ENCODE data around the gene PTPN2.
"Not testable (repeated sequence)": the region's sequence is repeated elsewhere in the genome, so short reads cannot be mapped to it uniquely, and the experiment has no call there.

The PTPN2 gene

DNA sequence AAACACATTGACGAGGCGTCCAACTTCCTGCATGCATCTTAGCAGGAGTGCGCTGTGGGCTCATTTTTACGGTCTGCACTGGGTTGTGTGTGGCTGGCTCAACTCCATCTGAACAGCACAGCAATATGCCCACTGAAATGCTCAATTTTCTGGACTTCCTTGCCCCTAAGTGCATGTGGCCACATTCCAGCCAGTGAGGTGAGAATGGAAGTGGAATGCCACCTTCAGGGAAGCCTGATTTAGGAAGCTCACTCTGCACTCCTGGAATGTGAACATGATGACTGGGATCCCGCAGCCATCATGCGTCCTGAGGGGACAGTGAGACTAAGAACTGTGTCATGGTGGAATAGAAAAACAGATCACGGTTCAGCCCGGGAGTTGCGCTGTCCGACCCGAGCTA lies 105.0 kb downstream of the PTPN2 start:
- TF ChIP-seq, protein P1, sequence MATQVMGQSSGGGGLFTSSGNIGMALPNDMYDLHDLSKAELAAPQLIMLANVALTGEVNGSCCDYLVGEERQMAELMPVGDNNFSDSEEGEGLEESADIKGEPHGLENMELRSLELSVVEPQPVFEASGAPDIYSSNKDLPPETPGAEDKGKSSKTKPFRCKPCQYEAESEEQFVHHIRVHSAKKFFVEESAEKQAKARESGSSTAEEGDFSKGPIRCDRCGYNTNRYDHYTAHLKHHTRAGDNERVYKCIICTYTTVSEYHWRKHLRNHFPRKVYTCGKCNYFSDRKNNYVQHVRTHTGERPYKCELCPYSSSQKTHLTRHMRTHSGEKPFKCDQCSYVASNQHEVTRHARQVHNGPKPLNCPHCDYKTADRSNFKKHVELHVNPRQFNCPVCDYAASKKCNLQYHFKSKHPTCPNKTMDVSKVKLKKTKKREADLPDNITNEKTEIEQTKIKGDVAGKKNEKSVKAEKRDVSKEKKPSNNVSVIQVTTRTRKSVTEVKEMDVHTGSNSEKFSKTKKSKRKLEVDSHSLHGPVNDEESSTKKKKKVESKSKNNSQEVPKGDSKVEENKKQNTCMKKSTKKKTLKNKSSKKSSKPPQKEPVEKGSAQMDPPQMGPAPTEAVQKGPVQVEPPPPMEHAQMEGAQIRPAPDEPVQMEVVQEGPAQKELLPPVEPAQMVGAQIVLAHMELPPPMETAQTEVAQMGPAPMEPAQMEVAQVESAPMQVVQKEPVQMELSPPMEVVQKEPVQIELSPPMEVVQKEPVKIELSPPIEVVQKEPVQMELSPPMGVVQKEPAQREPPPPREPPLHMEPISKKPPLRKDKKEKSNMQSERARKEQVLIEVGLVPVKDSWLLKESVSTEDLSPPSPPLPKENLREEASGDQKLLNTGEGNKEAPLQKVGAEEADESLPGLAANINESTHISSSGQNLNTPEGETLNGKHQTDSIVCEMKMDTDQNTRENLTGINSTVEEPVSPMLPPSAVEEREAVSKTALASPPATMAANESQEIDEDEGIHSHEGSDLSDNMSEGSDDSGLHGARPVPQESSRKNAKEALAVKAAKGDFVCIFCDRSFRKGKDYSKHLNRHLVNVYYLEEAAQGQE (IDR thresholded peaks at IDR 0.05; ENCODE audit: insufficient replicate concordance, low read depth) = no peak
- TF ChIP-seq GABPA (IDR thresholded peaks at IDR 0.05; ENCODE audit: low read depth) (no peak), SPI1 (IDR thresholded peaks at IDR 0.05; ENCODE audit: borderline replicate concordance, low read depth) (no peak), POLR2AphosphoS5 (IDR thresholded peaks at IDR 0.05; ENCODE audit: low read depth) (no peak)
- TF ChIP-seq, protein P2, sequence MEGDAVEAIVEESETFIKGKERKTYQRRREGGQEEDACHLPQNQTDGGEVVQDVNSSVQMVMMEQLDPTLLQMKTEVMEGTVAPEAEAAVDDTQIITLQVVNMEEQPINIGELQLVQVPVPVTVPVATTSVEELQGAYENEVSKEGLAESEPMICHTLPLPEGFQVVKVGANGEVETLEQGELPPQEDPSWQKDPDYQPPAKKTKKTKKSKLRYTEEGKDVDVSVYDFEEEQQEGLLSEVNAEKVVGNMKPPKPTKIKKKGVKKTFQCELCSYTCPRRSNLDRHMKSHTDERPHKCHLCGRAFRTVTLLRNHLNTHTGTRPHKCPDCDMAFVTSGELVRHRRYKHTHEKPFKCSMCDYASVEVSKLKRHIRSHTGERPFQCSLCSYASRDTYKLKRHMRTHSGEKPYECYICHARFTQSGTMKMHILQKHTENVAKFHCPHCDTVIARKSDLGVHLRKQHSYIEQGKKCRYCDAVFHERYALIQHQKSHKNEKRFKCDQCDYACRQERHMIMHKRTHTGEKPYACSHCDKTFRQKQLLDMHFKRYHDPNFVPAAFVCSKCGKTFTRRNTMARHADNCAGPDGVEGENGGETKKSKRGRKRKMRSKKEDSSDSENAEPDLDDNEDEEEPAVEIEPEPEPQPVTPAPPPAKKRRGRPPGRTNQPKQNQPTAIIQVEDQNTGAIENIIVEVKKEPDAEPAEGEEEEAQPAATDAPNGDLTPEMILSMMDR (IDR thresholded peaks at IDR 0.05; ENCODE audit: insufficient read depth, low read length) = no peak
- DNase-seq (ENCODE audit: low read depth in 1 of 2, low spot score in 1 of 2) = no peak
- no peak overlapping the region for H3K4me3 ChIP-seq (replicated peaks; ENCODE audit: insufficient read depth, low read length)
- H3K27ac ChIP-seq (replicated peaks) = no peak overlapping the region
- no peaks in the 10 kb centered on the region for H3K27me3 ChIP-seq (ENCODE audit: insufficient read depth, poor library complexity, severe bottlenecking)

DNA sequence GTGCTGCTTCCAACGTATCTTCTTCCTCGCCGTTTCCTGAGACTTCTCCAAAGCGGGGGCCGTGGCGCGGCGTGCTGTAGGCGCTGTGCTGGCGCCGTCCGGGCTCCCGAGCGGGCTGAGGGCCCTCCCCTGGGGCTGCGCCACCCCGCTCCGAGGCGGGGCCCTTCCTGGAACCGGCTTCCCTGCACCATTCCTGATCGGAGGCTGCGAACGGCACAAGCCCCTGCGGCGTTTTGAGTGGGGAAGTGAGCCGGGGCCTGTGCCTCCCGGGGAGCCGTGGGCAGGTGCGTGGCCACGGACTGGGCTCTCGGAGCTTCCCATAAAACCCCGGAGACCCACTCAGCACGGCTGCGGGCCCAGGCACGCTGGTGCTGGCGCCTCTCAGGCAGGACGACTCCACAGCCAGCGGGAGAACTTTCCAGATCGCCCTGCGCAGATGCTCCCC lies 106.5 kb downstream of the PTPN2 start:
- TF ChIP-seq, protein P1 (IDR thresholded peaks at IDR 0.05; ENCODE audit: insufficient replicate concordance, low read depth) = no peak
- TF ChIP-seq POLR2AphosphoS5 (IDR thresholded peaks at IDR 0.05; ENCODE audit: low read depth) (no peak), SPI1 (IDR thresholded peaks at IDR 0.05; ENCODE audit: borderline replicate concordance, low read depth) (no peak), GABPA (IDR thresholded peaks at IDR 0.05; ENCODE audit: low read depth) (no peak)
- TF ChIP-seq, protein P2 (IDR thresholded peaks at IDR 0.05; ENCODE audit: insufficient read depth, low read length) = no peak
- no peak for DNase-seq (ENCODE audit: low read depth in 1 of 2, low spot score in 1 of 2)
- Histone ChIP-seq H3K4me3 (replicated peaks; ENCODE audit: insufficient read depth, low read length) (no peak overlapping the region), H3K27ac (replicated peaks) (no peak overlapping the region), H3K27me3 (ENCODE audit: insufficient read depth, poor library complexity, severe bottlenecking) (no peaks in the 10 kb centered on the region)

DNA sequence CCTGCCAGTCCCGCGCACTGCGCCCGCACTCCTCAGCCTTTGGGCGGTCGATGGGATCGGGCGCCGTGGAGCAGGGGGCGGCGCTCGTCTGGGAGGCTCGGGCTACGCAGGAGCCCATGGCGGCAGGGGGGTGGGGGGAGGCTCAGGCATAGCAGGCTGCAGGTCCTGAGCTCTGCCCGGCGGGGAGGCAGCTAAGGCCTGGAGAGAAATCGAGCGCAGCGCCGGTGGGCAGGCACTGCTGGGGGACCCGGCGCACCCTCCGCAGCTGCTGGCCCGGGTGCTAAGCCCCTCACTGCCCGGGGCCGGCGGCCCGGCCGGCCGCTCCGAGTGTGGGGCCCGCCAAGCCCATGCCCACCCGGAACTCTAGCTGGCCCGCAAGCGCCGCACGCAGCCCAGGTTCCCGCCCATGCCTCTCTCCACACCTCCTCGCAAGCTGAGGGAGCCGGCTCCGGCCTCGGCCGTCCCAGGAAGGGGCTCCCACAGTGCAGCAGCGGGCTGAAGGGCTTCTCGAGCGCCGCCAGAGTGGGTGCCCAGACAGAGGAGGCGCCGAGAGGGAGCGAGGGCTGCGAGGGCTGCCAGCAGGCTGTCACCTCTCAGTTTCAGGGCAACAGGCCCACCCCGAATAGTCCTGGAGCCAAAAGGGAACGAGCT lies 107.1 kb downstream of the PTPN2 start:
- no peak overlapping the region for H3K27ac ChIP-seq (replicated peaks)
- DNase-seq (ENCODE audit: low read depth in 1 of 2, low spot score in 1 of 2) = no peak
- no peak for TF ChIP-seq SPI1 (IDR thresholded peaks at IDR 0.05; ENCODE audit: borderline replicate concordance, low read depth)
- TF ChIP-seq, protein P1 (IDR thresholded peaks at IDR 0.05; ENCODE audit: insufficient replicate concordance, low read depth) = no peak
- no peak for TF ChIP-seq GABPA (IDR thresholded peaks at IDR 0.05; ENCODE audit: low read depth)
- no peak for TF ChIP-seq POLR2AphosphoS5 (IDR thresholded peaks at IDR 0.05; ENCODE audit: low read depth)
- TF ChIP-seq, protein P2 (IDR thresholded peaks at IDR 0.05; ENCODE audit: insufficient read depth, low read length) = no peak
- no peaks in the 10 kb centered on the region for H3K27me3 ChIP-seq (ENCODE audit: insufficient read depth, poor library complexity, severe bottlenecking)
- H3K4me3 ChIP-seq (replicated peaks; ENCODE audit: insufficient read depth, low read length) = no peak overlapping the region

DNA sequence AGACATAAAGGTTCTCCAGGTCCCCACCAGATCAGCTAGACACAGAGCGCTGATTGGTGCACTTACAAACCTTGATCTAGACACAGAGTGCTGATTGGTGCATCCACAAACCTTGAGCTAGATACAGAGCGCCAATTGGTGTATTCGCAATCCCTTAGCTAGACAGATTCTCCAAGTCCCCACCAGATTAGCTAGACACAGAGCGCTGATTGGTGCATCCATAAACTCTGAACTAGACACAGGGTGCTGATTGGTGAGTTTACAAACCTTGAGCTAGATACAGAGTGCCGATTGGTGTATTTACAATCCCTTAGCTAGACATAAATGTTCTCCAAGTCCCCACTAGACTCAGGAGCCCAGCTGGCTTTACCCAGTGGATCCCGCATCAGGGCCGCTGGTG lies 107.6 kb downstream of the PTPN2 start:
- not testable (repeated sequence) for DNase-seq (ENCODE audit: low read depth in 1 of 2, low spot score in 1 of 2); H3K27me3 ChIP-seq (ENCODE audit: insufficient read depth, poor library complexity, severe bottlenecking); H3K4me3 ChIP-seq (replicated peaks; ENCODE audit: insufficient read depth, low read length); H3K27ac ChIP-seq (replicated peaks)
